HG03196 (cell line): ENCODE results near the gene HMG20A.

ENCODE experiments used
- ATAC-seq: cut with Tn5 transposase; IDR thresholded peaks from one replicate; pipeline ENCODE4 v1.9.1; 2021; ENCODE audit not compliant: unreplicated experiment

HMG20A gene

DNA sequence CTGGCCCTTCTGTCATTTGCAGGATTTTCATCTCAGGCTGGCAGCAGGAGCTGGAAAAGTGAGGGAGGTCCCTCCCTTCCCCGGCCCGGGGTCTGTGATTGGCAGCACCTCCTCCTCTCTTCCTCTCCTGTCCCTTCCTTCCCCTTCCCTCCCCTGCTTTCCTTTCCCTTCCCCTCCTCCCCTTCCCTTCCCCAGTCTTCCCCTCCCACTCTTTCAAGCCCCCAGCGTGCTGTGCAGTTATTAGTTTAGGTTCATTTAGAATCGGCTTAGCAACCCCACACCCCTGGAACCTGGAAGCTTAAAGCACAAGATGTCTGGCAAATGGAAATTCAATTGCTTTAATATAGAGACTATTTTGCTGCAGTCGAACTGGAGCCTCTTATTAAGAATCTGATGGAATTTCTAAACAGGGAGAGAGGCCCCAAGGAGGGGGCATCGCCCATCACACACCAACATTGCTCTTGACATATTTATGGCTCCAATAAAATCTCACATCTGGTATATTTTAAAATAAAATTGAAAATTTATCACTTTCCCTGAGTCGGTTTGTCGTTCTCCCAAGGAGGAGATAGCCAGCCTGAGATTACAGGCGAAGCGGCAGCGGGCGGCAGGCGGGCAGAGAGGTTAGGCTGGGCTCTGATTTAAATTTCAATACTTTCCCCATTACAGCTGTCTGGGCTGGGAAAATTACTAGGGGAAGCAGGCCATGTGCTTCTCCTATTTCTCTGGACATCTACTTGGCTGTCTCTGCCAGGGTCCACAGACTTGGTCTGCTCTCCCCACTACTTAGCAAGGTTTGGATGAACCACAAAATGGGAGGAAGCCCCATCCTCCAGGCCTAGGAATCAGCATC lies 113.1 kb downstream of the HMG20A start:
- no peak for ATAC-seq
